Measurements from ENCODE around the gene CACNA1B. TPM values are rescaled to one million over a fixed set of nuclear protein-coding genes. Genes with fewer than 3 reads are reported as not detected.

Gene CACNA1B
- total and polyA plus RNA-seq, 2 of the 13 experiments (the other 11 are each of a cell fraction or from before 2014, with no cell fraction given): under 0.01 to 0.04 TPM

- Histone ChIP-seq H3K4me1 (ENCODE audit: insufficient read depth, low read length) (no peaks in the 10 kb centered on the region), H3K79me2 (ENCODE audit: insufficient read depth, low read length) (no peaks in the 10 kb centered on the region), H3K36me3 (replicated peaks in 1 of 2; ENCODE audit: control insufficient read depth in 1 of 2, insufficient read depth in 2 of 2, low read length in 2 of 2) (no peaks in the 10 kb centered on the region), H3K27ac (ENCODE audit: extremely low read length, insufficient read depth, low read length) (no peak overlapping the region), H3K4me2 (ENCODE audit: low read depth, low read length) (no peak overlapping the region), H2AFZ (ENCODE audit: low read length) (no peak overlapping the region), H4K20me1 (ENCODE audit: insufficient read depth, low read length) (no peaks in the 10 kb centered on the region), H3K4me3 (replicated peaks in 1 of 3; ENCODE audit: insufficient read depth in 1 of 3, low read depth in 2 of 3, low read length in 3 of 3) (no peak overlapping the region), H3K27me3 (ENCODE audit: control insufficient read depth in 1 of 2, insufficient read depth in 2 of 2, low read length in 2 of 2) (peaks cover 2 to 6% of the 10 kb centered on the region in 2 experiments; a peak in 3 of 5 replicates), H3K9ac (ENCODE audit: insufficient read depth, low read depth, low read length) (no peak overlapping the region), H3K9me3 (ENCODE audit: low read length) (no peaks in the 10 kb centered on the region)
- TF ChIP-seq ZBTB33 (CRISPR knock-in tag; IDR thresholded peaks at IDR 0.05) (no peak), RBM39 (IDR thresholded peaks at IDR 0.05; ENCODE audit: low read depth, low read length, poor library complexity, severe bottlenecking) (no peak), ZNF776 (CRISPR knock-in tag; IDR thresholded peaks at IDR 0.05) (no peak), ZNF780A (CRISPR knock-in tag; IDR thresholded peaks at IDR 0.05) (no peak), POLR2AphosphoS2 (IDR thresholded peaks at IDR 0.05; ENCODE audit: low read depth, low read length) (no peak), ZNF605 (CRISPR knock-in tag; IDR thresholded peaks at IDR 0.05) (no peak), ZFP41 (CRISPR knock-in tag; IDR thresholded peaks at IDR 0.05; ENCODE audit: borderline replicate concordance) (no peak), ZNF546 (CRISPR knock-in tag; conservative IDR thresholded peaks at IDR 0.05) (no peak), SMYD3 (CRISPR knock-in tag; IDR thresholded peaks at IDR 0.05) (no peak), ZUFSP (CRISPR knock-in tag; IDR thresholded peaks at IDR 0.05; ENCODE audit: borderline replicate concordance) (no peak), ZFP36L1 (CRISPR knock-in tag; IDR thresholded peaks at IDR 0.05) (no peak), MAZ (IDR thresholded peaks at IDR 0.05; ENCODE audit: borderline replicate concordance, low read depth, low read length) (no peak), MAZ (CRISPR knock-in tag; IDR thresholded peaks at IDR 0.05; ENCODE audit: low read depth) (no peak), ZNF660 (CRISPR knock-in tag; IDR thresholded peaks at IDR 0.05; ENCODE audit: borderline replicate concordance, low read depth) (no peak)
- FAIRE-seq (no peak), DNase-seq (ENCODE audit: low spot score) (no peak), ATAC-seq (no peak)
- CTCF ChIA-PET (ENCODE audit: low intra/inter-chr PET ratio, low total read pairs): no interaction called here
- in situ Hi-C loops (cut with HindIII; ENCODE audit: extremely low pct_ligation_motif_present, low pct_unique_long_range_greater_than_20kb) (no loop called here), intact Hi-C loops (cut with micrococcal nuclease; ENCODE audit: unreplicated experiment) (no loop called here)
- POLR2A ChIA-PET: no interaction called here
- WGBS (ENCODE audit: low lambda C conversion rate): 32% methylated on average over 12 of the region's 25 CpGs
- no TSS peak for BruUV-seq (replicated peaks)
Observed at GRCh38 chr9:138006576-138007233, 129.1 kb downstream of the CACNA1B start.

Measured in HepG2 (cell line).